GM18507 (cell line): ENCODE results near the gene SMURF1.
A peak's percentile ranks its signal among the peaks of the same experiment; 100 is the strongest.

ENCODE experiments used
- DNase-seq: peaks from one replicate; pipeline ENCODE4 v3.0.0; 2011; ENCODE audit warnings: low read depth; ENCODE audit not compliant: insufficient read length; ENCODE audit errors: extremely low spot score
- FAIRE-seq: peaks from 2 replicates; lab custom pipeline; 2011; peaks lifted over from hg19 to GRCh38; lab: Jason Lieb, UNC

Gene SMURF1

GRCh38 chr7:99014113-99014985 lies 129.6 kb downstream of the SMURF1 start:
- no peak for DNase-seq
- no peak for FAIRE-seq

- FAIRE-seq (no peak), DNase-seq (no peak)
Observed at GRCh38 chr7:99013266-99014112, 130.4 kb downstream of the SMURF1 start.

- FAIRE-seq: no peak
- no peak for DNase-seq
Observed at GRCh38 chr7:99012722-99013121, 131.2 kb downstream of the SMURF1 start.

DNA sequence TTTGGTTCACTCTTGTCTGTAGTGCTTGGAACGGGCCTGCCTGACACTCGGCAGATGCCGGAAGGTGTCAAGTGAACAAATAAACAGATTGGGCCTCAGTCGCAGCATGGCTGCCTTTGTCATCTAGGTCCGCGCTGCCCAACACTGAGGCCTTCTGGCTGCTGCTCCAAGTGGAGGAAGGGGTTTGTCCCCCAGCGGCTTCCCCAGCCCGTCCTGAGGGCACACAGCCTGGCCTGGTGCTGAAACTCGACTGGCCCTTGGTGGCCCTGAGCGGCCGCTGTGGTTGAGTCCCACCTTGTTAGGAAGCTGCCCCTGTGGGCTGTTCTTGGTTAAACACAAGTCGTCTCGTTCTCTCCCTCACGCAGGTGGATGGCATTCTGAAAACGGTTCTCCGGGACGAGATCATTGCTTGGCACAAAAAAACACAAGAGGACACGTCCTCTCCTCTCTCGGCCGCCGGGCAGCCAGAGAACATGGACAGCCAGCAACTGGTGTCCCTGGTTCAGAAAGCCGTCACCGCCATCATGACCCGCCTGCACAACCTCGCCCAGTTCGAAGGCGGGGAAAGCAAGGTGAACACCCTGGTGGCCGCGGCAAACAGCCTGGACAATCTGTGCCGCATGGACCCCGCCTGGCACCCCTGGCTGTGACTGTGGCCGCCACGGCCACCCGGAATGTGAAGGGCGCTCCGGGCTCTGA lies 132.1 kb downstream of the SMURF1 start:
- DNase-seq (no peak), FAIRE-seq (no peak)

GRCh38 chr7:99011341-99011705 lies 132.6 kb downstream of the SMURF1 start:
- FAIRE-seq (no peak), DNase-seq (no peak)

DNA sequence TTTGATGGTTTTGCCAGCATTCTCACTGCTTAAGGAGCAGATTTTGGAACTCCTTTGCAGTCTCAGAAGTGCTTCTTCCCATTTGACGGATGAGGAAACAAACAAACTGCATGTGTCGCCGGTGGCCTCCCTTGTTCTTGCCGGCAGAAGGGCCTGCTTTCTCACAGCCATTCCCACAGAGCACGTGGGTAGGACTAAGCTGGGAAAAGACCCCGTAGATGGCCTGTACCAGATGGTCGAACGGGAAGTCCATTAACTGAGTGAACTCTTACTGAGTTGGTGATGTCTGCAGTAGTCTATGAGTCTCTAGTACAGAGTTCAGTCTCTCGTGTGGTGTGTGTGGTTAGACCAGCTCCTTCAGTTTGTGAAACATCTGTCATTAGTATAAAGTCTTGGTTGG lies 133.6 kb downstream of the SMURF1 start:
- no peak for FAIRE-seq
- DNase-seq: no peak

DNA sequence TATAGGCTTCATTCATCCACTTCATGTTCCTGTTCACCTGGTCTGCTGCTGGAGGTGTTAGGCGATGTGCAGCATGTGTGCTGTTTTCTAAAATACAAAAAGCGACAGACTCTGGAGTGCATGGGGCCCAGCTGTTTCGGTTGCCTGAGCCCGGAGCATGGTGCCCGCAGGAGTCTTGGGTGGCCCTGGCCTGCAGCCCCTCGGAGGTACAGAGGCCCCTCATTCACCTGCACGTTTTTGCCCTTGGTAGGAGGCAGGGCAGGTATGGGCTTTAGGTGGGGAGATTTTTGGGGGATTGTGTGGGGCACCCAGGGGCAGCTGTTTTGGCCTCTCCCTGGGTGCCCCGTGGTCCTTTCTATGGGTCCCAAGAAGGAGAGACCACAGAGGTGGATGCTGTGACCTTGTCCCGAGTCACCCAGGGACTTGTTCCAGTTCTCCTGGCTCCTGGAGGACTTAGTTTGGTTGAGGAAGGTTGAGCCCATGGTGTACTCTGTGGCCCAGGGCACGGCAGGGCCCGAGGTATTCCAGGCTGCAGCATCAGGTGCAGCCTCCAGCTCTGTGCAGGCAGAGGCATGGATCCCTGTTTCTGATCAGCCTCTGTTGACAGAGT lies 134.9 kb downstream of the SMURF1 start:
- FAIRE-seq: no peak

GRCh38 chr7:99008181-99008631 lies 135.7 kb downstream of the SMURF1 start:
- DNase-seq: no peak
- no peak for FAIRE-seq

More for the DNA sequence above, 134.9 kb downstream of the SMURF1 start:
- no peak for DNase-seq

DNA sequence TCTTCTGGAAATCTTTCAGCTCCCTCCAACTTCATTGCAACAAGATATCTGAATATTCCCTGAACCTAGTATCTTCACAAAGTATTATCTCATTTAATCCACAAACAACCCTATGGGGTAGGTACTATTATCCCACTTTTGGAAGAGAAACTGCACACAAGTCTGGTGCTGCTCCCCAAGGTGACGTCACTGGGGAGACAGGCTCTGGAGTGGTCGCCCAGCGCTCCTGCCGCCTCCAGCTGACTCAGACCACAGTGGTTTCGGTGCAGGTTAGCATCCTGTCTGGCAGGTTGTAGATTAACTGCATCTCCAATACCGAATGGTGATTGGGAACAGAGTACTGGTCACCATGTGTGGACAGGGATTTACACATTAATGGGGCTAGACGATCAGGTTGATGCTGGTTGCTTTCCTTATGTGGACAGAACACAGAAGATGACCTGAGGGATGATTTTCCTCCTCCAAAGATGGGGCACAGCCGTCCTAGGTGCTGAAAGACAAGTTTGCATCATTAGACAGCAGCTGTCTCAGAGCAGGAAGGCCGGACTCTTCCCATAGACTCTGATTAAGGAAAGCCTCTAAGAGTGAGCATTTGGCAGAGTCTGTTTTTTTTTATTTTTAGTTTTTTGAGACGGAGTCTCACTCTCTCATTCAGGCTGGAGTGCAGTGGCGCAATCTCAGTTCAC lies 137.0 kb downstream of the SMURF1 start:
- FAIRE-seq (no peak), DNase-seq (no peak)

GRCh38 chr7:99005776-99006175 lies 138.1 kb downstream of the SMURF1 start:
- DNase-seq: peak; percentile 17
- no peak for FAIRE-seq

DNA sequence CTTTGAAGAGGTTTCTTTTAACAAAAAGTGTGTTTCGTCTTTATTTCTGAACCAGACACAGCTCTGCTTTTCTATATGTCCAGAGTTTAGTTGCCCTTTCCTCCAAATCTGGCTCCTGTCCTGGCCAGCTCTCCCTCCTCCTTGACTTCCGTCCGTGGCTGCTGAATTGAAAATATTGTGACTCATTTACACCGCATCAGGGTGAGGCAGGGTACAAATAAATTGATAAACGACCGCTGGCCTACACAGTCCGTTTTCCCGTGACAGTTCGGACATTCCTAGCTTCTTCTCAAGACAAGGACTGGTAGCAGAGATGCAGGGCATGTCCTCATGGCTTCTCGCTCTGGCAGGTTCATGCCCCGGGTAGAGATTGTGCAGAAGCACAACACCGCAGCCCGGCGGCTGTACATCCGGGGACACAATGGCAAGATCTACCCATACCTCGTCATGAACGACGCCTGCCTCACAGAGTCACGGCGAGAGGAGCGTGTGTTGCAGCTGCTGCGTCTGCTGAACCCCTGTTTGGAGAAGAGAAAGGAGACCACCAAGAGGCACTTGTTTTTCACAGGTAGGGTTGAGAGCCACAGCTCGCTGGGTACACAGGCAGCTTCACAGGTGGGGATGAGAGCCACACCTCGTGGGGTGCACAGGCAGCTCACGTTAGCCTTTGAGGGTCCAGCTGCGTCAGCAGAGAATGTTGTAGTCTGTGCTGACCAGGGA lies 139.0 kb downstream of the SMURF1 start:
- no peak for FAIRE-seq
- DNase-seq: no peak

- DNase-seq (no peak), FAIRE-seq (no peak)
Observed at GRCh38 chr7:99004216-99004615, 139.7 kb downstream of the SMURF1 start.

DNA sequence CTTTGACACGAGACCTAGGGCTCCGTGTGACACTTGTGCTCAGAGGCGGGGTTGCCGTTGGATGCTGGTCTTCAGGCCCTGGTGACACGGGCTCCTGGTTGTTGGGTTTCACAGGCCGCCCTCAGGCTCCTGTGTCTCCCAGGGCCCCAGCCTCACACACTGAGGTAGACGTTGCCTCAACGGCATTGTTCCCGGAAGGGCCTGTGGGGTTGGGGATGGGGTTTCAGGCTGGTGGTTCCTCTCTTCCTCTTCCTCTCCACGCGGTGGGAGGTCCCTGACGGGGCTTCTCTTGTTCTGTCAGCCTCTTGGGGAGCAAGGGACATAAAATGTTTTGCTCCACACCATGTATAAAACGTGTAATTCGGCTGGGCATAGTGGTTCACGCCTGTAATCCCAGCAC lies 140.5 kb downstream of the SMURF1 start:
- FAIRE-seq (no peak), DNase-seq (no peak)

- FAIRE-seq: no peak
- DNase-seq: no peak
Observed at GRCh38 chr7:99002827-99003212, 141.1 kb downstream of the SMURF1 start.

DNA sequence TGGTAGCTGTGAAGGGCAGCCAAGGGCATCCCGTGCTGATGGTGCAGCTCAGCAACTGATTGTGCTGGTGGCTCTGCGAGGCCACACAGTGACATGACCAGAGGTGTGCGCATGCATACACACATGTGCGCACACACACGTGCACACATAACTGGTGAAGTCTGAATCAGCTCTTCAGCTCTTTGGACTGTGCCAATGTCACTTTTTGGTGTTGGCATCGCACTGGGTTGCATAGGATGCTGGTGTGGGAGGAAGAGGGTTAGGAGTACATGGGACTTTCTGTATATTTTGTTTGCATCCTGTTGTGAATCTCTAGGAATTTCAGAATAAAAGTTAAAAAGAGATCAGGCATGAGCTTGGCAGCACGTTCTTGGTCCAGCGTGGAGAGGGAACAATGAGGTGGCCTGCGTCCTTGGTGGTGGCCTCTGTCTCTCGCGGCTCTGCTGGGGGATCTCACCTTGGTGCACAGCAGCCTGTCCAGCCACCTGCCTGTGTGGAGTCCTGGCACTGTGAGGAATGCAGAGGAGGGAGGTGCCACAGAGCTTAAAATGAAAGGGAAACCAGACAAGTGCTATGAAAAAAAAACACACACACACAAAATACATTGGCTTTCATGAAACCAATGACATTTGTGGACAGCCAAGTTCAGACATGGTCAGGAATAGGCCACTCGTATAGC lies 141.6 kb downstream of the SMURF1 start:
- no peak for DNase-seq
- FAIRE-seq: no peak

GRCh38 chr7:99001482-99002147 lies 142.3 kb downstream of the SMURF1 start:
- FAIRE-seq: no peak
- no peak for DNase-seq

- FAIRE-seq (no peak), DNase-seq (no peak)
Observed at GRCh38 chr7:99000904-99001465, 142.9 kb downstream of the SMURF1 start.
